ENCODE measurements around the gene DIDO1.
"Not testable (repeated sequence)": the region's sequence is repeated elsewhere in the genome, so short reads cannot be mapped to it uniquely, and the experiment has no call there.

The DIDO1 gene

GRCh38 chr20:62854121-62854520 is 72.2 kb downstream of the DIDO1 start:
- DNase-seq (ENCODE audit: low read depth): no peak

- not testable (repeated sequence) for DNase-seq (ENCODE audit: low read depth)
These were observed 73.0 kb downstream of the DIDO1 start for GRCh38 chr20:62853304-62853703.

- no peak for DNase-seq (ENCODE audit: low read depth)
These were observed 73.5 kb downstream of the DIDO1 start for GRCh38 chr20:62852841-62853240.

- DNase-seq (ENCODE audit: low read depth): no peak
These were observed 74.1 kb downstream of the DIDO1 start for GRCh38 chr20:62852196-62852595.

- no peak for DNase-seq (ENCODE audit: low read depth)
These were observed 75.9 kb downstream of the DIDO1 start for GRCh38 chr20:62850333-62850974.

- DNase-seq (ENCODE audit: low read depth): no peak
These were observed 76.9 kb downstream of the DIDO1 start for GRCh38 chr20:62849431-62849830.

GRCh38 chr20:62848917-62849316 is 77.4 kb downstream of the DIDO1 start:
- not testable (repeated sequence) for DNase-seq (ENCODE audit: low read depth)

GRCh38 chr20:62846166-62846890 is 80.0 kb downstream of the DIDO1 start:
- no peak for DNase-seq (ENCODE audit: low read depth)

GRCh38 chr20:62845416-62846160 is 80.7 kb downstream of the DIDO1 start:
- no peak for DNase-seq (ENCODE audit: low read depth)

- DNase-seq (ENCODE audit: low read depth): no peak
These were observed 82.1 kb downstream of the DIDO1 start for GRCh38 chr20:62844182-62844581.

- no peak for DNase-seq (ENCODE audit: low read depth)
These were observed 82.6 kb downstream of the DIDO1 start for GRCh38 chr20:62843656-62844055.

- DNase-seq (ENCODE audit: low read depth): no peak
These were observed 84.5 kb downstream of the DIDO1 start for GRCh38 chr20:62841705-62842212.

GRCh38 chr20:62840244-62841197 is 85.8 kb downstream of the DIDO1 start:
- no peak for DNase-seq (ENCODE audit: low read depth)

GRCh38 chr20:62839816-62840215 is 86.5 kb downstream of the DIDO1 start:
- no peak for DNase-seq (ENCODE audit: low read depth)

GRCh38 chr20:62839261-62839660 is 87.0 kb downstream of the DIDO1 start:
- DNase-seq (ENCODE audit: low read depth): no peak

- no peak for DNase-seq (ENCODE audit: low read depth)
These were observed 88.0 kb downstream of the DIDO1 start for GRCh38 chr20:62838128-62838891.

GRCh38 chr20:62837790-62838127 is 88.5 kb downstream of the DIDO1 start:
- no peak for DNase-seq (ENCODE audit: low read depth)

- DNase-seq (ENCODE audit: low read depth): no peak
These were observed 89.3 kb downstream of the DIDO1 start for GRCh38 chr20:62836967-62837490.

GRCh38 chr20:62835931-62836861 is 90.1 kb downstream of the DIDO1 start:
- no peak for DNase-seq (ENCODE audit: low read depth)
